Motor neuron (in vitro differentiated cells): Measurements from ENCODE around the gene SZT2. TPM values are rescaled to one million over a fixed set of nuclear protein-coding genes. Genes with fewer than 3 reads are reported as not detected.

Experiments used
- ATAC-seq, 8 experiments: fragments of 200-7000 bp; cut with Tn5 transposase; replicated peaks in 6 of 8; 2 replicates each; pipeline ENCODE4 v1.8.0; 2021; ENCODE audit warnings: mild to moderate bottlenecking in 8 of 8, moderate library complexity in 8 of 8
- H3K27ac ChIP-seq, 2 donors: fragments of 250-450 bp; sonication (Bioruptor Pico); 2 replicates each; pipeline ENCODE4 v1.9.0; 2021; ENCODE audit warnings: antibody characterized with exemption in 2 of 2, mild to moderate bottlenecking in 2 of 2, moderate library complexity in 1 of 2
- H3K4me1 ChIP-seq, 2 donors: fragments of 250-450 bp; sonication (Bioruptor Pico); replicated peaks in 1 of 2; 2 replicates each; pipeline ENCODE4 v1.6.1; 2021; ENCODE audit warnings: antibody characterized with exemption in 2 of 2, mild to moderate bottlenecking in 2 of 2, moderate library complexity in 1 of 2
- H3K4me3 ChIP-seq, 5 donors: fragments of 250-450 bp; sonication (Bioruptor Pico); 2 replicates each; pipeline ENCODE4 v1.9.0; 2021; ENCODE audit warnings: antibody characterized with exemption in 5 of 5, mild to moderate bottlenecking in 5 of 5, moderate library complexity in 4 of 5
- WGBS, 10 experiments: fragments of 450-650 bp; shearing (Covaris generic); methylation state at CpG; one replicate each; pipeline ENCODE4 v1.0.0; 2022; 5-methylcytosine and 5-hydroxymethylcytosine counted together
- in situ Hi-C, 9 experiments: fragments of 400-800 bp; cut with MboI; loops; one replicate each; pipeline ENCODE4 v1.15.0; 2021; ENCODE audit warnings: low sequenced_read_pairs in 9 of 9, low pct_unique_long_range_greater_than_20kb in 2 of 9; ENCODE audit not compliant: unreplicated experiment in 9 of 9
- total RNA-seq, 8 experiments: library from RNA; unstranded; fragments of 300-600 nt; gene quantifications; 2 replicates each; pipeline versions ENCODE4 v1.2.3 to v1.2.4, GENCODE V29; 2022

SZT2 gene
- total RNA-seq, 8 experiments from 2014 or later, result 14.3 to 73.8 (median 23.0) TPM

DNA sequence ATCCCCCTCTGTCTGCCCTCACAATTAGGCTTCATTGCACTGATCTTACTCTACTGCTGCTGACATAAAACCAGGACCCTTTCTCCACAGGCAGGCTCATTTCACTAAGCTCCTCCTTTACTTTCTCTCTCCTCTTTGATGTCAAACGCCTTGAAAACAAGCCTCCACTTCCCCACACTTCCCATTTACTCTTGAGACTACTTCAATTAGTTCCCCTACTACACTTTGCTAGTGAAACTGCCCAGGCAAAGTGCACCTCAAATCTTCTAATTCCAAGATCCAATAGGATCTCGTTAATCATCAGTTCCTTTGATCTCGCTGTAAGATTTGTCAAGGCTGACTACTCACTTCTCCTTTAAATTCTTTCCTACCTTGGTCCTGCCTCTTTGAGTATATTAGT, 36.8 kb upstream of the SZT2 start:
- peaks cover 16 to 20% of the 10 kb centered on the region in 2 donors for H3K4me1 ChIP-seq
- no peak overlapping the region for H3K27ac ChIP-seq
- ATAC-seq, result no peak
- in situ Hi-C loops, result no loop called here
- WGBS, 10 experiments, result 42 to 100% (median 75%) methylated on average over 2 to 3 of the region's 3 CpGs; no CpG with 5 or more reads in 2 of the 10 experiments
- H3K4me3 ChIP-seq, result no peak overlapping the region

DNA sequence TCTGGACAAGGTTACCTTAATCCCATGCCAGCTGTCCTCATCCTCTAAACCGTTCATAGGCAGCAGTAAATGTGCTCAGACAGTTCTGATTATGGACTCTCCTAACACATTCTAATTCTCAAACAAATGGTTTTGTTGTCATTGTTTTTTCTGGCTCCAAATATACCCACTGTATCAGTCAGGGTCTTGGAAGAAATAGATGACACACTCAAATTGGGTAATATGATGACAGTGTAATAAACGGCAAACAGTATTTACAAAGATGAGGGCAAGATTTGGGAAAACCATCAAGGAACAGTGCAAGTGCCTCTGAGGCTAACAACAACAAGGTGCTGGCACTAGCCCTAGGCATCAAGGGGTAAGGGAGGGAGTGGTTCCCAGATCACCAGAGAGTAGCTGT, 35.2 kb upstream of the SZT2 start:
- WGBS, 10 experiments, result 56 to 100% (median 82%) methylated on average over 1 to 2 of the region's 2 CpGs; no CpG with 5 or more reads in 2 of the 10 experiments
- no peak for ATAC-seq
- in situ Hi-C loops, result no loop called here
- peaks cover 10% of the 10 kb centered on the region in 2 donors for H3K4me1 ChIP-seq
- no peak overlapping the region for H3K4me3 ChIP-seq
- H3K27ac ChIP-seq, result no peak overlapping the region

DNA sequence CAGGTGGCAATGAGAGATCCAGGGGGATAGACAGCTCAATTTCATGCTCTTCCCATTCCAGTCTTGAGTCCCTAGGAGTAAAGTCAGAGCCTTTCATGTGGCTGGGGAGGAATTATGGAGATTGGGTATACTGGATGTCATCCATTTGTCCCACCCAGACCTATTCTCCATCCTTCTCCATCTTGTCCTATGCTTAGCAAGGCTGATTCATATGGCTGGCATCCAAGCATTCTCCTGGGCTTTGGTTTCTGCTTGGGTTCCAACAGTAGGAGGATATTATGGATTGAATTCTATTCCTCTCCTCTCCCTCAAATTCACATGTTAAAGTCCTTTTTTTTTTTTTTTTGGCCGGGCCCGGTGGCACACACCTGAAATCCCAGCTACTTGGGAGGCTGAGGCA, 34.8 kb upstream of the SZT2 start:
- peak in 1 of 8 experiments; percentile 13 for ATAC-seq
- Histone ChIP-seq H3K4me3 (no peak overlapping the region), H3K27ac (no peak overlapping the region), H3K4me1 (peaks cover 5 to 7% of the 10 kb centered on the region in 2 donors)
- WGBS, 10 experiments, result 67 to 100% (median 80%) methylated on average over 1 to 2 of the region's 2 CpGs; no CpG with 5 or more reads in 7 of the 10 experiments
- in situ Hi-C loops, result no loop called here

- WGBS, 10 experiments, result 91 to 100% (median 97%) methylated on average over 2 to 4 of the region's 4 CpGs; no CpG with 5 or more reads in 1 of the 10 experiments
- Histone ChIP-seq H3K27ac (no peak overlapping the region), H3K4me3 (no peak overlapping the region), H3K4me1 (peaks cover 5 to 13% of the 10 kb centered on the region in 2 donors)
- no peak for ATAC-seq
- in situ Hi-C loops, result no loop called here
Observed at GRCh38 chr1:43357251-43357650, 32.4 kb upstream of the SZT2 start.

DNA sequence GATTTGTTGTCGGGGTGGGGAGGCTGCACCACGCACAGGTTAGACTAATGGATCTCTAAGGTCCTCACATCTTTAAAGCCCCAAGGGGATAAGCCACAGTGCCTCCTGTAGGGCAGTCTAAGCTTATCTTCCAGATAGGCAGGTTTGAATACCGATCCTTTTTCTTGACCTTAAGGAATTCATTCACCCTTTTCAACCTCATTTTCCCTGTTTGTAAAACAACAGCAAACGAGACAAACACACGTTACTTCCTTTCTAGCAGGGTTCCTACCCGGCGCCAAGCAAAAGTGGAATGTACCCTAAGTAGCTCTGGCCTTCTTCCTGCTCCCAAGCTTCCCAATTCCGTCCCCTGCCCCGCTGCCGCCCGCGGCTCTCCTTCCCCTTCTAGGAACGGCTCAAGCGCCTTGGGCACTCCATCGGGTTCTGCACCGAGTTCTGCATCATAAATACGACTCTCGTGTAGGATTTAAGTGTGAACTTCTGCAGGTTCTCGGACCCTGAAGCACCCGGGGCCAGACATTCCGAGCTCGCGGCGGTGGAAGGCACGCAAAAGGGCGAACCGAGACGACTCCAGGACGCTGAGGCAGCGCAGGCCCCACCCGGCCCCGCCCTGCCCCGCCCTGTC, 31.5 kb upstream of the SZT2 start:
- in situ Hi-C loops, result no loop called here
- Histone ChIP-seq H3K27ac (peak overlapping the region; percentile 69 to 79), H3K4me1 (peaks cover 5 to 13% of the 10 kb centered on the region in 2 donors), H3K4me3 (peak overlapping the region; percentile 58 to 84 (median 72))
- 0 to 6% (median 1%) methylated on average over 1 to 14 of the region's 33 CpGs; no CpG with 5 or more reads in 3 of the 10 experiments for WGBS, 10 experiments
- peak; percentile 10 to 45 (median 36) for ATAC-seq

GRCh38 chr1:43358746-43359693, 30.7 kb upstream of the SZT2 start, which contains the start of gene CDC20:
Gene CDC20 (plus strand): TSS chr1:43358981. CDS start chr1:43359216, 235 bp downstream.
- peak within 1 kb of the TSS; percentile 58 to 84 (median 72) for H3K4me3 ChIP-seq
- peak within 1 kb of the TSS; percentile 69 to 79 for H3K27ac ChIP-seq
- 0 to 3% (median 1%) methylated on average over 3 to 13 of the region's 59 CpGs; no CpG with 5 or more reads in 4 of the 10 experiments for WGBS, 10 experiments
- peaks cover 5 to 13% of the 10 kb centered on the region in 2 donors for H3K4me1 ChIP-seq
- peak; percentile 95 to 98 (median 97) for ATAC-seq
- in situ Hi-C loops, result no loop called here

DNA sequence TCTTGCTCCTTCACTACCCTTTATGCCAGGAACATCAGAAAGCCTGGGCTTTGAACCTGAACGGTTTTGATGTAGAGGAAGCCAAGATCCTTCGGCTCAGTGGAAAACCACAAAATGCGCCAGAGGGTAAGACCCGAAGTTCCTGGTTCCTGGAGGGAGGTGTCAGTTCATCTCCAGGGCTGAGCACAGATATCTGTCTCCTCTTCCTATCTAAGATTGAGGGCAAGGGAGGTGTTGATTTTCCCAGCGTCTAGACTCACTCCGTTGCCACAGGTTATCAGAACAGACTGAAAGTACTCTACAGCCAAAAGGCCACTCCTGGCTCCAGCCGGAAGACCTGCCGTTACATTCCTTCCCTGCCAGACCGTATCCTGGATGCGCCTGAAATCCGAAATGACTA, 30.0 kb upstream of the SZT2 start:
- in situ Hi-C loops, result loop anchor here in 1 of 9 experiments (10.0 kb wide), 1 partner anchor 125 kb away; no protein-coding TSS in a partner anchor
- peaks cover 5 to 13% of the 10 kb centered on the region in 2 donors for H3K4me1 ChIP-seq
- ATAC-seq, result no peak
- no peak overlapping the region for H3K27ac ChIP-seq
- 0 to 43% (median 27%) methylated on average over 1 to 11 of the region's 11 CpGs; no CpG with 5 or more reads in 2 of the 10 experiments for WGBS, 10 experiments
- H3K4me3 ChIP-seq, result peak overlapping the region; percentile 58 to 84 (median 72)

DNA sequence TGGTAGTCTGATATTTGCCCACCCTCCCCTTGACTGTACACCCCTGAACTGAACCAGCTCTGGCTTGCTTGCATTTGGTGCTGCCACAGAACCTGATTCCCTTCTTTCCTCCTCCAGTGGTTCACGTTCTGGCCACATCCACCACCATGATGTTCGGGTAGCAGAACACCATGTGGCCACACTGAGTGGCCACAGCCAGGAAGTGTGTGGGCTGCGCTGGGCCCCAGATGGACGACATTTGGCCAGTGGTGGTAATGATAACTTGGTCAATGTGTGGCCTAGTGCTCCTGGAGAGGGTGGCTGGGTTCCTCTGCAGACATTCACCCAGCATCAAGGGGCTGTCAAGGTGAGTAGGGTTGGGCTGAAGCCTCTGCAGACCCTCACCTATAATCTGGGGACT, 29.1 kb upstream of the SZT2 start:
- Histone ChIP-seq H3K27ac (no peak overlapping the region), H3K4me3 (peak overlapping the region in 1 of 5 donors; percentile 58), H3K4me1 (peaks cover 5 to 13% of the 10 kb centered on the region in 2 donors)
- WGBS, 10 experiments, result 100% methylated on average over 1 of the region's 4 CpGs; no CpG with 5 or more reads in 9 of the 10 experiments
- ATAC-seq, result no peak
- in situ Hi-C loops, result loop anchor here in 1 of 9 experiments (10.0 kb wide), 1 partner anchor 126 kb away; no protein-coding TSS in a partner anchor

GRCh38 chr1:43363283-43363934, 26.3 kb upstream of the SZT2 start:
- no peak for ATAC-seq
- 0 to 87% (median 60%) methylated on average over 1 to 5 of the region's 9 CpGs; no CpG with 5 or more reads in 4 of the 10 experiments for WGBS, 10 experiments
- no peak overlapping the region for H3K4me3 ChIP-seq
- no peak overlapping the region for H3K27ac ChIP-seq
- in situ Hi-C loops, result loop anchor here in 1 of 9 experiments (10.0 kb wide), 1 partner anchor 129 kb away; no protein-coding TSS in a partner anchor
- H3K4me1 ChIP-seq, result peaks cover 9 to 22% of the 10 kb centered on the region in 2 donors

GRCh38 chr1:43363935-43364525, 25.7 kb upstream of the SZT2 start:
- Histone ChIP-seq H3K27ac (no peak overlapping the region), H3K4me1 (peaks cover 15 to 27% of the 10 kb centered on the region in 2 donors), H3K4me3 (no peak overlapping the region)
- in situ Hi-C loops, result loop anchor here in 1 of 9 experiments (10.0 kb wide), 1 partner anchor 129 kb away; no protein-coding TSS in a partner anchor
- no peak for ATAC-seq
- WGBS, 10 experiments, result 47 to 84% (median 70%) methylated on average over 1 to 5 of the region's 5 CpGs; no CpG with 5 or more reads in 2 of the 10 experiments

GRCh38 chr1:43365678-43366077, 24.0 kb upstream of the SZT2 start:
- ATAC-seq, result no peak
- H3K4me1 ChIP-seq, result peaks cover 17 to 25% of the 10 kb centered on the region in 2 donors
- no peak overlapping the region for H3K4me3 ChIP-seq
- in situ Hi-C loops, result loop anchor here in 1 of 9 experiments (10.0 kb wide), 1 partner anchor 131 kb away; no protein-coding TSS in a partner anchor
- 67 to 100% (median 90%) methylated on average over 1 to 2 of the region's 2 CpGs for WGBS, 10 experiments
- H3K27ac ChIP-seq, result no peak overlapping the region

GRCh38 chr1:43366179-43366578, 23.5 kb upstream of the SZT2 start:
- in situ Hi-C loops, result loop anchor here in 1 of 9 experiments (10.0 kb wide), 1 partner anchor 131 kb away; no protein-coding TSS in a partner anchor
- ATAC-seq, result no peak
- H3K4me3 ChIP-seq, result no peak overlapping the region
- WGBS, 10 experiments, result 14 to 100% (median 69%) methylated on average over 1 to 5 of the region's 11 CpGs; no CpG with 5 or more reads in 3 of the 10 experiments
- peaks cover 17 to 20% of the 10 kb centered on the region in 2 donors for H3K4me1 ChIP-seq
- no peak overlapping the region for H3K27ac ChIP-seq
